GM12878 (cell line): ENCODE measurements around the gene KAT2B. TPM values are rescaled to one million over a fixed set of nuclear protein-coding genes. Genes with fewer than 3 reads are reported as not detected.

Experiments
- ATAC-seq: fragments of 200-7000 bp; cut with Tn5 transposase; 3 replicates; pipeline ENCODE4 v1.9.1; 2020; ENCODE audit warnings: mild to moderate bottlenecking, moderate library complexity
- BruUV-seq: library from RNA; stranded (reverse); fragments of 400-500 nt; replicated peaks from 2 replicates; lab custom pipeline; 2021; lab: Mats Ljungman, UMichigan
- CTCF ChIA-PET: fragments of 300-600 bp; sonication (Branson Sonifier 250); formaldehyde crosslinking; extraction: SDS; loops from one replicate; lab custom pipeline; 2021; ENCODE audit warnings: inconsistent platforms; lab: Yijun Ruan, JAX
- POLR2A ChIA-PET: fragments of 350-600 bp; formaldehyde crosslinking; extraction: SDS; loops from one replicate; lab custom pipeline; 2021; ENCODE audit warnings: inconsistent platforms; lab: Charles Lee
- RAD21 ChIA-PET: fragments of 300-600 bp; sonication (Branson Sonifier 250); formaldehyde crosslinking; loops from one replicate; lab custom pipeline; 2023; ENCODE audit warnings: antibody characterized with exemption; ENCODE audit not compliant: unreplicated experiment; lab: Charles Lee
- SMC1A ChIA-PET: fragments of 300-600 bp; sonication (Branson Sonifier 250); formaldehyde crosslinking; loops from one replicate; lab custom pipeline; 2023; ENCODE audit not compliant: unreplicated experiment, uncharacterized antibody; lab: Charles Lee
- DNase-seq: peaks from one replicate; pipeline ENCODE4 v3.0.0-alpha.2; 2011; ENCODE audit warnings: low read depth, low spot score
- FAIRE-seq: peaks from 3 replicates; lab custom pipeline; 2011; peaks lifted over from hg19 to GRCh38; lab: Jason Lieb, UNC
- H2AFZ ChIP-seq: 2 replicates; pipeline ENCODE4 v1.6.0; 2011; ENCODE audit warnings: low read depth, low read length, control low read depth; ENCODE audit not compliant: control insufficient read depth
- H3K27ac ChIP-seq: 2 replicates; pipeline ENCODE4 v1.5.1; 2011; ENCODE audit warnings: control low read depth; ENCODE audit not compliant: control insufficient read depth, insufficient read depth
- H3K27me3 ChIP-seq, 2 experiments: replicated peaks in 1 of 2; 2 replicates each; pipeline versions ENCODE4 v1.6.0 to v1.6.1; 2011; ENCODE audit warnings: low read length in 1 of 2; ENCODE audit not compliant: control insufficient read depth in 2 of 2, insufficient read depth in 2 of 2
- H3K36me3 ChIP-seq, 2 experiments: 2 replicates each; pipeline ENCODE4 v1.5.1; 2011; ENCODE audit warnings: low read length in 1 of 2; ENCODE audit not compliant: control insufficient read depth in 2 of 2, insufficient read depth in 2 of 2
- H3K4me1 ChIP-seq: 2 replicates; pipeline ENCODE4 v1.6.1; 2011; ENCODE audit warnings: mild to moderate bottlenecking, low read length, moderate library complexity, mixed read lengths; ENCODE audit not compliant: control insufficient read depth, insufficient read depth
- H3K4me2 ChIP-seq: 2 replicates; pipeline ENCODE4 v1.6.0; 2011; ENCODE audit warnings: control low read depth; ENCODE audit not compliant: control insufficient read depth, insufficient read depth
- H3K4me3 ChIP-seq: fragments of 200-600 bp; sonication (generic); 2 replicates; pipeline ENCODE4 v1.5.1; 2016
- H3K79me2 ChIP-seq: 2 replicates; pipeline ENCODE4 v1.6.0; 2011; ENCODE audit warnings: low read length; ENCODE audit not compliant: control insufficient read depth, insufficient read depth
- H3K9ac ChIP-seq: 2 replicates; pipeline ENCODE4 v1.8.0; 2011; ENCODE audit warnings: low read length, control low read depth, mixed read lengths; ENCODE audit not compliant: control insufficient read depth, insufficient read depth
- H3K9me3 ChIP-seq: replicated peaks from 3 replicates; pipeline ENCODE4 v1.5.1; 2011; ENCODE audit warnings: mild to moderate bottlenecking, low read length; ENCODE audit not compliant: control insufficient read depth, insufficient read depth
- H4K20me1 ChIP-seq: 2 replicates; pipeline ENCODE4 v1.6.0; 2011; ENCODE audit not compliant: control insufficient read depth, insufficient read depth
- ATF7 ChIP-seq: fragments of 450-650 bp; IDR thresholded peaks from 2 replicates; pipeline ENCODE4 v1.6.1; 2016; ENCODE audit warnings: low read depth, mild to moderate bottlenecking
- CEBPB ChIP-seq, 2 experiments: fragments of 150-350 bp in 1 of 2; IDR thresholded peaks; 2 replicates each; pipeline ENCODE4 v1.6.1; 2012 to 2014; ENCODE audit warnings: low read depth in 2 of 2, low read length in 2 of 2, borderline replicate concordance in 1 of 2, inconsistent platforms in 1 of 2
- KDM1A ChIP-seq: fragments of 200-600 bp; sonication (generic); IDR thresholded peaks from 2 replicates; pipeline ENCODE4 v1.6.1; 2016; ENCODE audit warnings: borderline replicate concordance
- MTA2 ChIP-seq: fragments of 450-650 bp; IDR thresholded peaks from 2 replicates; pipeline ENCODE4 v1.6.1; 2016; ENCODE audit warnings: low read depth, mild to moderate bottlenecking, moderate library complexity
- MYC ChIP-seq: IDR thresholded peaks from 2 replicates; pipeline ENCODE4 v1.6.1; 2011; ENCODE audit warnings: mild to moderate bottlenecking, low read length, moderate library complexity, inconsistent platforms; ENCODE audit not compliant: insufficient read depth, insufficient replicate concordance, insufficient read length, severe bottlenecking
- POLR2A ChIP-seq: IDR thresholded peaks from 2 replicates; pipeline ENCODE4 v1.6.1; 2011; ENCODE audit warnings: low read depth, mild to moderate bottlenecking, low read length
- RBBP5 ChIP-seq: fragments of 200-600 bp; sonication (generic); conservative IDR thresholded peaks from 2 replicates; pipeline ENCODE4 v1.6.1; 2016
- SMAD5 ChIP-seq: IDR thresholded peaks from 2 replicates; pipeline ENCODE4 v1.6.1; 2016; ENCODE audit warnings: antibody characterized with exemption, low read depth
- SMARCA5 ChIP-seq: fragments of 450-650 bp; IDR thresholded peaks from 2 replicates; pipeline ENCODE4 v1.6.1; 2017; ENCODE audit warnings: mild to moderate bottlenecking
- SMC3 ChIP-seq: IDR thresholded peaks from 2 replicates; pipeline ENCODE4 v1.6.1; 2011; ENCODE audit warnings: low read length, improper control_type of control experiment, borderline replicate concordance
- SRF ChIP-seq, 2 experiments: IDR thresholded peaks; 2 replicates each; pipeline ENCODE4 v1.6.1; 2011; ENCODE audit warnings: low read depth in 2 of 2, low read length in 2 of 2, mild to moderate bottlenecking in 1 of 2, moderate library complexity in 1 of 2
- ZSCAN29 ChIP-seq: fragments of 450-650 bp; IDR thresholded peaks from 2 replicates; pipeline ENCODE4 v1.6.1; 2017; ENCODE audit warnings: mild to moderate bottlenecking, moderate library complexity
- WGBS: methylation state at CpG from one replicate; pipeline ENCODE4 v1.1.6; 2016; ENCODE audit warnings: low lambda C conversion rate; ENCODE audit not compliant: insufficient replicate concordance, insufficient coverage; ENCODE audit errors: missing lambda C conversion rate; 5-methylcytosine and 5-hydroxymethylcytosine counted together
- in situ Hi-C: fragments of 300-500 bp; cut with MboI; formaldehyde crosslinking; loops from 9 replicates; pipeline ENCODE4 v1.14.3; 2018; ENCODE audit warnings: mixed read lengths
- intact Hi-C: fragments of 100-400 bp; cut with micrococcal nuclease; formaldehyde crosslinking; loops from one replicate; pipeline ENCODE4 v1.14.2; 2022; ENCODE audit not compliant: unreplicated experiment
- polyA plus RNA-seq, 11 experiments: library from polyadenylated mRNA; depleted of rRNA in 4 of 11; unstranded in 6 of 11; stranded (reverse) in 5 of 11; fragments of >200 nt; fragmentation: Nextera tagmentation in 4 of 11; fragmentation: Illumina TruSeq in 1 of 11; extraction: Ambion mirVana in 4 of 11; extraction: Trizol in 1 of 11; gene quantifications; 1 replicate in 1 of 11; 2 replicates in 10 of 11; pipeline versions ENCODE4 v1.2.1 to v1.2.3, GENCODE V29; 2011 to 2016; ENCODE audit warnings: inconsistent platforms in 2 of 11, missing spikeins in 2 of 11, low read depth in 1 of 11
- total RNA-seq, 4 experiments: library from RNA; depleted of rRNA in 3 of 4; stranded (reverse); fragments of >200 nt in 3 of 4; fragmentation: Illumina TruSeq in 1 of 4; extraction: Trizol in 1 of 4; gene quantifications; 2 replicates each; pipeline versions ENCODE4 v1.2.1 to v1.2.3, GENCODE V29; 2013 to 2021
- TF ChIP-seq, protein P1 (sequence below): fragments of 450-650 bp; formaldehyde crosslinking; IDR thresholded peaks from 2 replicates; pipeline ENCODE4 v1.4.0; 2022; ENCODE audit warnings: mild to moderate bottlenecking, moderate library complexity
- TF ChIP-seq, protein P2 (sequence below): fragments of 450-650 bp; IDR thresholded peaks from 2 replicates; pipeline ENCODE4 v1.6.1; 2017; ENCODE audit warnings: mild to moderate bottlenecking, low read depth, inconsistent platforms; ENCODE audit not compliant: poor library complexity, severe bottlenecking

The KAT2B gene
- total and polyA plus RNA-seq, 10 of the 15 experiments (the other 5 are each of a cell fraction or from before 2014, with no cell fraction given): 2.9 to 15.2 (median 10.2) TPM

DNA sequence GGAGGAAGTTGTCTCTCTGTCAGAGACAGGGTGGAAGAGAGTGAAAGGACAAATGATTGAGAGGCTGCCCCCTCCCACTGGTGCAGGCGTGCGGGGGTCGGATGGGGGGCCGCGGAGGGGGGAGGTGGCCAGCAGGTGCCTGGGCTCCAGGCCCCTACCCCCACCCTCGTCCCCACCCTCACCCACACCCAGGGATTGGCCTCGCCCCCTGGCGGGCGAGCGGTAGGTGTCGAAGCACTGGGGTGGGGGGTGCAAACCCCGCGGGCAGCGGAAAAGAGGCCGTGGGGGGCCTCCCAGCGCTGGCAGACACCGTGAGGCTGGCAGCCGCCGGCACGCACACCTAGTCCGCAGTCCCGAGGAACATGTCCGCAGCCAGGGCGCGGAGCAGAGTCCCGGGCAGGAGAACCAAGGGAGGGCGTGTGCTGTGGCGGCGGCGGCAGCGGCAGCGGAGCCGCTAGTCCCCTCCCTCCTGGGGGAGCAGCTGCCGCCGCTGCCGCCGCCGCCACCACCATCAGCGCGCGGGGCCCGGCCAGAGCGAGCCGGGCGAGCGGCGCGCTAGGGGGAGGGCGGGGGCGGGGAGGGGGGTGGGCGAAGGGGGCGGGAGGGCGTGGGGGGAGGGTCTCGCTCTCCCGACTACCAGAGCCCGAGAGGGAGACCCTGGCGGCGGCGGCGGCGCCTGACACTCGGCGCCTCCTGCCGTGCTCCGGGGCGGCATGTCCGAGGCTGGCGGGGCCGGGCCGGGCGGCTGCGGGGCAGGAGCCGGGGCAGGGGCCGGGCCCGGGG lies at the start of gene KAT2B (continued):
- peak; percentile 81 for TF ChIP-seq POLR2A
- no peak for TF ChIP-seq MYC
- TF ChIP-seq SMARCA5: peak; percentile 82
- TF ChIP-seq SRF (IDR thresholded peaks at IDR 0.05; ENCODE audit: low read depth in 2 of 2, low read length in 2 of 2): 0 out of 4 replicates have a peak, but pooled peaks of 1 of the 2 experiments have one; percentile 26
- TF ChIP-seq MTA2: peak; percentile 31; the same call in 1 of the 2 replicates
- no peak for TF ChIP-seq RBBP5
- no peak for TF ChIP-seq SMAD5

DNA sequence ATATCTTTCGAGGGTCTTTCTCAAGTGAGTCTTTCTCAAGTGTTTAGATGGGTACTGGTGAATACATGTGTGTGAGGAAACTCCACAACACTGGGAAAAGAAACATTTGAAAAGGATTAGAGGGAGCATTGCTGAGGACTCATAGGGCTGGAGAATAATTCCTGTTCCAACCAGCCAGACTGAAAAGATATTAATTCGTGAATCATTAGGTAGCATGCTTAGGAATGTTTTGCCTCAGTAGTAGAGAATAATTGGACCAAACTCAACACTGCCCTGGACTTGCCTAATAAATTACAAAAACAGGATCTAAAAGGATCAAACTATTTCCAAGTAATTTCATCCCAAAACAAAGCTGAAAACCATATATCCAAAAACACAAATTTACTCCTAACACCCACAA lies 45.5 kb upstream of the KAT2B start:
- ChIA-PET SMC1A (interaction anchor here (1.0 kb wide), 1 partner anchor 42 kb away, joined by 4 read pairs; no protein-coding TSS in a partner anchor), CTCF (no interaction called here), POLR2A (no interaction called here), RAD21 (no interaction called here)
- DNase-seq (no peak), FAIRE-seq (peak; percentile 13), ATAC-seq (no peak)
- Histone ChIP-seq H3K9me3 (no peaks in the 10 kb centered on the region), H3K36me3 (no peaks in the 10 kb centered on the region), H2AFZ (no peak overlapping the region), H4K20me1 (no peaks in the 10 kb centered on the region), H3K4me2 (no peak overlapping the region), H3K4me1 (no peaks in the 10 kb centered on the region), H3K79me2 (no peaks in the 10 kb centered on the region), H3K27me3 (no peaks in the 10 kb centered on the region), H3K4me3 (no peak overlapping the region), H3K9ac (no peak overlapping the region), H3K27ac (no peak overlapping the region)
- 52% methylated on average over 2 of the region's 2 CpGs for WGBS
- TF ChIP-seq, protein P1, sequence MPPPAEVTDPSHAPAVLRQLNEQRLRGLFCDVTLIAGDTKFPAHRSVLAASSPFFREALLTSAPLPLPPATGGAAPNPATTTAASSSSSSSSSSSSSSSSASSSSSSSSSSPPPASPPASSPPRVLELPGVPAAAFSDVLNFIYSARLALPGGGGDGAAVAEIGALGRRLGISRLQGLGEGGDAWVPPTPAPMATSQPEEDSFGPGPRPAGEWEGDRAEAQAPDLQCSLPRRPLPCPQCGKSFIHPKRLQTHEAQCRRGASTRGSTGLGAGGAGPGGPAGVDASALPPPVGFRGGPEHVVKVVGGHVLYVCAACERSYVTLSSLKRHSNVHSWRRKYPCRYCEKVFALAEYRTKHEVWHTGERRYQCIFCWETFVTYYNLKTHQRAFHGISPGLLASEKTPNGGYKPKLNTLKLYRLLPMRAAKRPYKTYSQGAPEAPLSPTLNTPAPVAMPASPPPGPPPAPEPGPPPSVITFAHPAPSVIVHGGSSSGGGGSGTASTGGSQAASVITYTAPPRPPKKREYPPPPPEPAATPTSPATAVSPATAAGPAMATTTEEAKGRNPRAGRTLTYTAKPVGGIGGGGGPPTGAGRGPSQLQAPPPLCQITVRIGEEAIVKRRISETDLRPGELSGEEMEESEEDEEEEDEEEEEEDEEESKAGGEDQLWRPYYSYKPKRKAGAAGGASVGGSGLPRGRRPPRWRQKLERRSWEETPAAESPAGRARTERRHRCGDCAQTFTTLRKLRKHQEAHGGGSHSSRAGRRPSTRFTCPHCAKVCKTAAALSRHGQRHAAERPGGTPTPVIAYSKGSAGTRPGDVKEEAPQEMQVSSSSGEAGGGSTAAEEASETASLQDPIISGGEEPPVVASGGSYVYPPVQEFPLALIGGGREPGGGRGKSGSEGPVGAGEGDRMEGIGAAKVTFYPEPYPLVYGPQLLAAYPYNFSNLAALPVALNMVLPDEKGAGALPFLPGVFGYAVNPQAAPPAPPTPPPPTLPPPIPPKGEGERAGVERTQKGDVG (CRISPR knock-in tag): no peak
- TF ChIP-seq SMC3 (no peak), CEBPB (IDR thresholded peaks at IDR 0.05; ENCODE audit: borderline replicate concordance in 1 of 2, low read depth in 2 of 2, low read length in 2 of 2) (no peak), ATF7 (no peak), KDM1A (no peak), ZSCAN29 (no peak)
- TF ChIP-seq, protein P2, sequence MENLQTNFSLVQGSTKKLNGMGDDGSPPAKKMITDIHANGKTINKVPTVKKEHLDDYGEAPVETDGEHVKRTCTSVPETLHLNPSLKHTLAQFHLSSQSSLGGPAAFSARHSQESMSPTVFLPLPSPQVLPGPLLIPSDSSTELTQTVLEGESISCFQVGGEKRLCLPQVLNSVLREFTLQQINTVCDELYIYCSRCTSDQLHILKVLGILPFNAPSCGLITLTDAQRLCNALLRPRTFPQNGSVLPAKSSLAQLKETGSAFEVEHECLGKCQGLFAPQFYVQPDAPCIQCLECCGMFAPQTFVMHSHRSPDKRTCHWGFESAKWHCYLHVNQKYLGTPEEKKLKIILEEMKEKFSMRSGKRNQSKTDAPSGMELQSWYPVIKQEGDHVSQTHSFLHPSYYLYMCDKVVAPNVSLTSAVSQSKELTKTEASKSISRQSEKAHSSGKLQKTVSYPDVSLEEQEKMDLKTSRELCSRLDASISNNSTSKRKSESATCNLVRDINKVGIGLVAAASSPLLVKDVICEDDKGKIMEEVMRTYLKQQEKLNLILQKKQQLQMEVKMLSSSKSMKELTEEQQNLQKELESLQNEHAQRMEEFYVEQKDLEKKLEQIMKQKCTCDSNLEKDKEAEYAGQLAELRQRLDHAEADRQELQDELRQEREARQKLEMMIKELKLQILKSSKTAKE: no peak
- in situ Hi-C loops: no loop called here
- BruUV-seq: no TSS peak
- intact Hi-C loops: no loop called here
